ENCODE results near the gene E2F7. TPM values are rescaled to one million over a fixed set of nuclear protein-coding genes. Genes with fewer than 3 reads are reported as not detected.

The E2F7 gene
- total and polyA plus RNA-seq, 2 donors (not counting 3 experiments of a cell fraction or from before 2014, with no cell fraction given), result 4.7 to 19.8 TPM

DNA sequence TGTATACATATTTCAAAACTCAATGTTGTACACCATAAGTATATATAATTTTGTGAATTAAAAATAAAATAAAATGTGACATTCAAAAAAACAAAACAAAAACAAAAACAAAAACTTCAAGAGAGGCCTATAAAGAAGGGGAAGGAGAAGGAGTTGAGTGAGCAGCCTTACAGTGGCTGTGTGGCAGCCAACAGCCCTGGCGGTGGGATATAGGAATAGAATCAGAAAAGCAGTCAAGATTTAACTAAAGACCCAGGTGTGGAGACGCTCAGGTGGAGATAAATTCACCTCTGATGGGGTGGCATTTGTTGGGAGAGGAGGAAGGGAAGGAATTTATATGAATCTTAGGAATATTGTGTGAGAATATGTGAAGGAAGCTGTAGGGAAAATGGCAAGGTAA lies 41.8 kb upstream of the E2F7 start:
- ChIA-PET POLR2A (no interaction called here), CTCF (interaction anchor here (1.3 kb wide), 1 partner anchor 46 kb away, joined by 4 read pairs; no protein-coding TSS in a partner anchor)
- H2AFZ ChIP-seq (ENCODE audit: low read depth, low read length), result no peak overlapping the region
- peaks cover 32% of the 10 kb centered on the region for H3K4me1 ChIP-seq (ENCODE audit: control insufficient read depth, extremely low read depth, insufficient read depth, low read length)
- no peak overlapping the region for H3K4me3 ChIP-seq (replicated peaks in 1 of 3; ENCODE audit: insufficient read depth in 1 of 3, low read depth in 1 of 3, low read length in 3 of 3)
- H3K9me1 ChIP-seq (replicated peaks; ENCODE audit: control insufficient read depth, extremely low read depth, insufficient read depth, low read length), result no peaks in the 10 kb centered on the region
- H3K4me2 ChIP-seq (ENCODE audit: insufficient read depth, low read length), result no peak overlapping the region
- no peaks in the 10 kb centered on the region for H3K9me3 ChIP-seq (replicated peaks; ENCODE audit: control insufficient read depth, insufficient read depth, low read length)
- FAIRE-seq, result no peak
- H3K36me3 ChIP-seq (ENCODE audit: control insufficient read depth in 2 of 2, extremely low read depth in 1 of 2, insufficient read depth in 2 of 2, low read length in 2 of 2), result no peaks in the 10 kb centered on the region
- H3K27ac ChIP-seq (ENCODE audit: insufficient read depth, low read depth, low read length), result no peak overlapping the region
- dilution Hi-C loops (cut with MboI; ENCODE audit: extremely low pct_ligation_motif_present, low sequenced_read_pairs) (no loop called here), intact Hi-C loops (cut with micrococcal nuclease) (no loop called here)
- DNase-seq (ENCODE audit: low read depth, low spot score), result no peak
- no TSS peak for BruUV-seq (replicated peaks)
- H3K79me2 ChIP-seq (ENCODE audit: control insufficient read depth, insufficient read depth, low read length), result no peaks in the 10 kb centered on the region
- no peak overlapping the region for H3K9ac ChIP-seq (replicated peaks; ENCODE audit: extremely low read depth, insufficient read depth, low read length)
- no peak for TF ChIP-seq MYC (IDR thresholded peaks at IDR 0.05; ENCODE audit: low read depth, low read length)
- no peak for TF ChIP-seq FOS (IDR thresholded peaks at IDR 0.05; ENCODE audit: borderline replicate concordance, insufficient read depth, low read length)
- no peak for TF ChIP-seq JUN (IDR thresholded peaks at IDR 0.05; ENCODE audit: borderline replicate concordance, insufficient read depth, insufficient read length, low read depth)
- TF ChIP-seq POLR2A (IDR thresholded peaks at IDR 0.05; ENCODE audit: low read depth, low read length), result no peak
- TF ChIP-seq EZH2 (IDR thresholded peaks at IDR 0.05; ENCODE audit: borderline replicate concordance, low read depth, low read length, severe bottlenecking), result no peak
- no peak for TF ChIP-seq GATA2 (IDR thresholded peaks at IDR 0.05; ENCODE audit: insufficient read depth, insufficient read length, low read depth, low read length)
- TF ChIP-seq, protein P1, sequence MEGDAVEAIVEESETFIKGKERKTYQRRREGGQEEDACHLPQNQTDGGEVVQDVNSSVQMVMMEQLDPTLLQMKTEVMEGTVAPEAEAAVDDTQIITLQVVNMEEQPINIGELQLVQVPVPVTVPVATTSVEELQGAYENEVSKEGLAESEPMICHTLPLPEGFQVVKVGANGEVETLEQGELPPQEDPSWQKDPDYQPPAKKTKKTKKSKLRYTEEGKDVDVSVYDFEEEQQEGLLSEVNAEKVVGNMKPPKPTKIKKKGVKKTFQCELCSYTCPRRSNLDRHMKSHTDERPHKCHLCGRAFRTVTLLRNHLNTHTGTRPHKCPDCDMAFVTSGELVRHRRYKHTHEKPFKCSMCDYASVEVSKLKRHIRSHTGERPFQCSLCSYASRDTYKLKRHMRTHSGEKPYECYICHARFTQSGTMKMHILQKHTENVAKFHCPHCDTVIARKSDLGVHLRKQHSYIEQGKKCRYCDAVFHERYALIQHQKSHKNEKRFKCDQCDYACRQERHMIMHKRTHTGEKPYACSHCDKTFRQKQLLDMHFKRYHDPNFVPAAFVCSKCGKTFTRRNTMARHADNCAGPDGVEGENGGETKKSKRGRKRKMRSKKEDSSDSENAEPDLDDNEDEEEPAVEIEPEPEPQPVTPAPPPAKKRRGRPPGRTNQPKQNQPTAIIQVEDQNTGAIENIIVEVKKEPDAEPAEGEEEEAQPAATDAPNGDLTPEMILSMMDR (IDR thresholded peaks at IDR 0.05; ENCODE audit: extremely low read depth in 1 of 2, insufficient read depth in 1 of 2, low read depth in 1 of 2, low read length in 2 of 2), result no peak
- no peak for TF ChIP-seq POLR2AphosphoS5 (IDR thresholded peaks at IDR 0.05; ENCODE audit: insufficient read depth, low read depth, low read length)
- no peak for TF ChIP-seq MAX (IDR thresholded peaks at IDR 0.05; ENCODE audit: insufficient read depth, insufficient read length)
- H3K27me3 ChIP-seq (ENCODE audit: control insufficient read depth in 2 of 2, insufficient read depth in 2 of 2, low read length in 2 of 2), result no peaks in the 10 kb centered on the region
- H4K20me1 ChIP-seq (replicated peaks; ENCODE audit: control insufficient read depth, extremely low read depth, insufficient read depth, low read length), result no peaks in the 10 kb centered on the region
